Activated T-helper 1 cell treated with anti-CD3 and anti-CD28 coated beads, Interleukin-12 subunit alpha, Interleukin-12 subunit beta, Interleukin-2, Interleukin-4 antibody, amounts not matched to agents 30 ng/mL and 10 ng/mL and 1 ng/mL, durations not matched to agents 14 hours and 24 hours and 36 hours (primary cell): ENCODE measurements around the gene LRP1B. TPM values are rescaled to one million over a fixed set of nuclear protein-coding genes. Genes with fewer than 3 reads are reported as not detected.

ENCODE experiments used
- DNase-seq: peaks from one replicate; pipeline ENCODE4 v3.0.0; 2021; ENCODE audit warnings: low spot score
- H3K27ac Mint-ChIP-seq: one replicate; pipeline ENCODE4 v1.8.0; 2021; ENCODE audit warnings: mild to moderate bottlenecking, mixed read lengths
- H3K27me3 Mint-ChIP-seq: one replicate; pipeline ENCODE4 v1.8.0; 2022; ENCODE audit warnings: mild to moderate bottlenecking, moderate library complexity, mixed read lengths; ENCODE audit not compliant: insufficient read depth
- H3K36me3 Mint-ChIP-seq: one replicate; pipeline ENCODE4 v1.8.0; 2021; ENCODE audit warnings: low read depth, mixed read lengths
- H3K4me1 Mint-ChIP-seq: one replicate; pipeline ENCODE4 v1.8.0; 2021; ENCODE audit warnings: low read depth, mixed read lengths
- H3K4me3 Mint-ChIP-seq: one replicate; pipeline ENCODE4 v1.8.0; 2021; ENCODE audit warnings: mild to moderate bottlenecking, moderate library complexity, mixed read lengths
- H3K9me3 Mint-ChIP-seq: one replicate; pipeline ENCODE4 v1.8.0; 2021; ENCODE audit warnings: mixed read lengths
- intact Hi-C: fragments of 100-400 bp; cut with micrococcal nuclease; formaldehyde crosslinking; loops from one replicate; pipeline ENCODE4 v1.15.1; 2024
- total RNA-seq: library from RNA; stranded (reverse); gene quantifications from 2 replicates; pipeline ENCODE4 v1.2.3, GENCODE V29; 2022

LRP1B gene
- total RNA-seq, 1 donor from 2014 or later: not detected

- Mint-ChIP-seq H3K9me3 (peaks cover 3% of the 10 kb centered on the region), H3K4me3 (no peak overlapping the region), H3K27me3 (no peaks in the 10 kb centered on the region), H3K4me1 (no peaks in the 10 kb centered on the region), H3K27ac (no peak overlapping the region), H3K36me3 (no peaks in the 10 kb centered on the region)
- DNase-seq: no peak
- intact Hi-C loops: no loop called here
These were observed 1601.1 kb downstream of the LRP1B start for GRCh38 chr2:140529706-140530105.

GRCh38 chr2:140528982-140529381, 1601.8 kb downstream of the LRP1B start:
- no peaks in the 10 kb centered on the region for H3K27me3 Mint-ChIP-seq
- H3K4me3 Mint-ChIP-seq: no peak overlapping the region
- DNase-seq: no peak
- intact Hi-C loops: no loop called here
- peaks cover 5% of the 10 kb centered on the region for H3K9me3 Mint-ChIP-seq
- H3K27ac Mint-ChIP-seq: no peak overlapping the region
- H3K36me3 Mint-ChIP-seq: no peaks in the 10 kb centered on the region
- H3K4me1 Mint-ChIP-seq: no peaks in the 10 kb centered on the region

GRCh38 chr2:140526575-140526974, 1604.2 kb downstream of the LRP1B start:
- Mint-ChIP-seq H3K27me3 (no peaks in the 10 kb centered on the region), H3K4me1 (no peaks in the 10 kb centered on the region), H3K27ac (no peak overlapping the region), H3K4me3 (no peak overlapping the region), H3K9me3 (peaks cover 4% of the 10 kb centered on the region), H3K36me3 (no peaks in the 10 kb centered on the region)
- no peak for DNase-seq
- intact Hi-C loops: no loop called here

GRCh38 chr2:140512106-140512505, 1618.7 kb downstream of the LRP1B start:
- Mint-ChIP-seq H3K27ac (no peak overlapping the region), H3K4me1 (no peaks in the 10 kb centered on the region)

GRCh38 chr2:140509765-140510164, 1621.1 kb downstream of the LRP1B start:
- Mint-ChIP-seq H3K4me3 (no peak overlapping the region), H3K27ac (no peak overlapping the region), H3K36me3 (no peaks in the 10 kb centered on the region), H3K9me3 (peaks cover 6% of the 10 kb centered on the region), H3K27me3 (no peaks in the 10 kb centered on the region), H3K4me1 (no peaks in the 10 kb centered on the region)
- intact Hi-C loops: no loop called here
- no peak for DNase-seq

More at GRCh38 chr2:140512106-140512505, 1618.7 kb downstream of the LRP1B start:
- Mint-ChIP-seq H3K36me3 (no peaks in the 10 kb centered on the region), H3K27me3 (no peaks in the 10 kb centered on the region), H3K9me3 (peaks cover 6% of the 10 kb centered on the region), H3K4me3 (no peak overlapping the region)
- intact Hi-C loops: no loop called here
- no peak for DNase-seq

GRCh38 chr2:140508756-140509155, 1622.1 kb downstream of the LRP1B start:
- H3K27me3 Mint-ChIP-seq: no peaks in the 10 kb centered on the region
- H3K9me3 Mint-ChIP-seq: peaks cover 6% of the 10 kb centered on the region
- no peaks in the 10 kb centered on the region for H3K4me1 Mint-ChIP-seq
- H3K27ac Mint-ChIP-seq: no peak overlapping the region
- intact Hi-C loops: no loop called here
- no peaks in the 10 kb centered on the region for H3K36me3 Mint-ChIP-seq
- no peak for DNase-seq
- H3K4me3 Mint-ChIP-seq: no peak overlapping the region

- no peak overlapping the region for H3K4me3 Mint-ChIP-seq
- no peaks in the 10 kb centered on the region for H3K27me3 Mint-ChIP-seq
- DNase-seq: no peak
- no peaks in the 10 kb centered on the region for H3K36me3 Mint-ChIP-seq
- intact Hi-C loops: no loop called here
- H3K9me3 Mint-ChIP-seq: peaks cover 6% of the 10 kb centered on the region
- H3K27ac Mint-ChIP-seq: no peak overlapping the region
- no peaks in the 10 kb centered on the region for H3K4me1 Mint-ChIP-seq
These were observed 1624.2 kb downstream of the LRP1B start for GRCh38 chr2:140506606-140507005.

GRCh38 chr2:140504601-140505000, 1626.2 kb downstream of the LRP1B start:
- DNase-seq: no peak
- Mint-ChIP-seq H3K4me1 (no peaks in the 10 kb centered on the region), H3K27me3 (no peaks in the 10 kb centered on the region), H3K9me3 (no peaks in the 10 kb centered on the region), H3K36me3 (no peaks in the 10 kb centered on the region), H3K4me3 (no peak overlapping the region), H3K27ac (no peak overlapping the region)
- intact Hi-C loops: no loop called here

- intact Hi-C loops: no loop called here
- H3K27me3 Mint-ChIP-seq: no peaks in the 10 kb centered on the region
- H3K36me3 Mint-ChIP-seq: no peaks in the 10 kb centered on the region
- H3K4me3 Mint-ChIP-seq: no peak overlapping the region
- no peak overlapping the region for H3K27ac Mint-ChIP-seq
- H3K9me3 Mint-ChIP-seq: no peaks in the 10 kb centered on the region
- no peaks in the 10 kb centered on the region for H3K4me1 Mint-ChIP-seq
- DNase-seq: no peak
These were observed 1627.7 kb downstream of the LRP1B start for GRCh38 chr2:140502951-140503630.

GRCh38 chr2:140498360-140498759, 1632.5 kb downstream of the LRP1B start:
- Mint-ChIP-seq H3K27me3 (no peaks in the 10 kb centered on the region), H3K36me3 (no peaks in the 10 kb centered on the region), H3K4me1 (no peaks in the 10 kb centered on the region), H3K27ac (no peak overlapping the region), H3K4me3 (no peak overlapping the region), H3K9me3 (no peaks in the 10 kb centered on the region)
- DNase-seq: no peak
- intact Hi-C loops: no loop called here

- no peak overlapping the region for H3K27ac Mint-ChIP-seq
- intact Hi-C loops: no loop called here
- no peak for DNase-seq
- no peaks in the 10 kb centered on the region for H3K36me3 Mint-ChIP-seq
- no peaks in the 10 kb centered on the region for H3K27me3 Mint-ChIP-seq
- H3K9me3 Mint-ChIP-seq: no peaks in the 10 kb centered on the region
- H3K4me1 Mint-ChIP-seq: no peaks in the 10 kb centered on the region
- no peak overlapping the region for H3K4me3 Mint-ChIP-seq
These were observed 1634.1 kb downstream of the LRP1B start for GRCh38 chr2:140496714-140497113.

- H3K9me3 Mint-ChIP-seq: no peaks in the 10 kb centered on the region
- no peaks in the 10 kb centered on the region for H3K4me1 Mint-ChIP-seq
- intact Hi-C loops: no loop called here
- H3K27ac Mint-ChIP-seq: no peak overlapping the region
- no peaks in the 10 kb centered on the region for H3K36me3 Mint-ChIP-seq
- H3K4me3 Mint-ChIP-seq: no peak overlapping the region
- H3K27me3 Mint-ChIP-seq: no peaks in the 10 kb centered on the region
- DNase-seq: no peak
These were observed 1638.9 kb downstream of the LRP1B start for GRCh38 chr2:140491876-140492275.

- Mint-ChIP-seq H3K27ac (no peak overlapping the region), H3K36me3 (no peaks in the 10 kb centered on the region), H3K4me1 (no peaks in the 10 kb centered on the region), H3K4me3 (no peak overlapping the region), H3K27me3 (no peaks in the 10 kb centered on the region), H3K9me3 (no peaks in the 10 kb centered on the region)
- DNase-seq: no peak
- intact Hi-C loops: no loop called here
These were observed 1641.6 kb downstream of the LRP1B start for GRCh38 chr2:140489193-140489592.

- H3K4me3 Mint-ChIP-seq: no peak overlapping the region
- no peaks in the 10 kb centered on the region for H3K4me1 Mint-ChIP-seq
- no peaks in the 10 kb centered on the region for H3K9me3 Mint-ChIP-seq
- no peaks in the 10 kb centered on the region for H3K36me3 Mint-ChIP-seq
- H3K27ac Mint-ChIP-seq: no peak overlapping the region
- no peak for DNase-seq
- intact Hi-C loops: no loop called here
- H3K27me3 Mint-ChIP-seq: no peaks in the 10 kb centered on the region
These were observed 1649.7 kb downstream of the LRP1B start for GRCh38 chr2:140481136-140481535.
